HG03460 (cell line): ENCODE results near the gene SYT8.
A peak's percentile ranks its signal among the peaks of the same experiment; 100 is the strongest.

Experiments used
- ATAC-seq: cut with Tn5 transposase; IDR thresholded peaks from one replicate; pipeline ENCODE4 v1.9.1; 2021; ENCODE audit not compliant: unreplicated experiment

SYT8 gene

GRCh38 chr11:1831338-1832210 is 3.2 kb upstream of the SYT8 start:
- no peak for ATAC-seq

GRCh38 chr11:1832211-1832919 is 2.4 kb upstream of the SYT8 start:
- ATAC-seq: no peak

GRCh38 chr11:1832920-1833295 is 1.9 kb upstream of the SYT8 start:
- ATAC-seq: no peak

- no peak for ATAC-seq
Measured at GRCh38 chr11:1834062-1834610, 654 bp upstream of the SYT8 start.

GRCh38 chr11:1835671-1836010 is 851 bp downstream of the SYT8 start:
- ATAC-seq: no peak

- no peak for ATAC-seq
Measured at GRCh38 chr11:1836011-1836945, 1.5 kb downstream of the SYT8 start.

- ATAC-seq: peak; percentile 59
Measured at GRCh38 chr11:1837171-1838076, 2.6 kb downstream of the SYT8 start.

- no peak for ATAC-seq
Measured at GRCh38 chr11:1838077-1838425, 3.3 kb downstream of the SYT8 start.

GRCh38 chr11:1838426-1839144 is 3.8 kb downstream of the SYT8 start, which contains the start of gene TNNI2:
Gene TNNI2, plus strand, starts transcription at chr11:1838981. Its CDS starts 716 bp downstream, at chr11:1839697.
- ATAC-seq: no peak

- no peak for ATAC-seq
Measured at GRCh38 chr11:1839204-1839923, 4.6 kb downstream of the SYT8 start.

- no peak for ATAC-seq
Measured at GRCh38 chr11:1839924-1840779, 5.4 kb downstream of the SYT8 start.

- ATAC-seq: no peak
Measured at GRCh38 chr11:1840780-1841480, 6.1 kb downstream of the SYT8 start.

GRCh38 chr11:1841511-1842148 is 6.8 kb downstream of the SYT8 start:
- ATAC-seq: no peak

GRCh38 chr11:1842149-1843097 is 7.6 kb downstream of the SYT8 start:
- ATAC-seq: no peak

- no peak for ATAC-seq
Measured at GRCh38 chr11:1843098-1843473, 8.3 kb downstream of the SYT8 start.

GRCh38 chr11:1843796-1844195 is 9.0 kb downstream of the SYT8 start:
- no peak for ATAC-seq
